HL-60/S4 (cell line): Measurements from ENCODE around the gene NR2F6.
"Not testable (repeated sequence)": the region's sequence is repeated elsewhere in the genome, so short reads cannot be mapped to it uniquely, and the experiment has no call there.

Experiments
- in situ Hi-C: fragments of 300-500 bp; cut with MboI; formaldehyde crosslinking; loops from 2 replicates; pipeline ENCODE4 v1.14.3; 2022; ENCODE audit warnings: low sequenced_read_pairs

Gene NR2F6

DNA sequence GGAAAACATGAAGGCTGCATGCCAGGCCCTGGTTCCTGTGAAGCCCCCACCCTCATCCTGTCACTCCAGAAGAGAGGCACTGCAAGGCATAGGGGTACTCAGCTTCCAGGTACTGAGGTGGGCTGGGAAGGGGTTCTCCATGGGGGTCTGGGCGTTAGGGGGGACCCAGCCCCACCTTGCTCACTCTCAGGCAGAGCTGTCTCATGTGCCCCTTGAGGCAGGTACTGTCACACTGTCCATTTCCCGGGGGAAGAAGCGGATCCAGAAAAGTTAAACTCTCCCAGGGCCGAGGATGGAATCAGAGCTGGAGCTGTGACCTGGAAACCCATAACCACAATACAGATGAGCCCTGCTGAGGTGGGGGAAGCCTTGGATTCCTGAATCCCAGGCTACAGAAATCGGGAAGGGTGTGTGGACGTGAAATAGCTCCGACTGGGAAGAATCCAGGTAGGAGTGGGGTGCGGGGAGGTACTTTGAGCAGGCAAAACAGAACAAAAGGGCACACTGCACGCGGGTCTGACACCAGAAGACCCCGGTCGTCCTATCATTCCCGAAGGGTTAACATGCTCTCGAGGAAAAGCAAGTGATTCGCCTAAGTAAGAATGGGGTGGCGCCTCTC lies 31.1 kb downstream of the NR2F6 start:
- in situ Hi-C loops = no loop called here

DNA sequence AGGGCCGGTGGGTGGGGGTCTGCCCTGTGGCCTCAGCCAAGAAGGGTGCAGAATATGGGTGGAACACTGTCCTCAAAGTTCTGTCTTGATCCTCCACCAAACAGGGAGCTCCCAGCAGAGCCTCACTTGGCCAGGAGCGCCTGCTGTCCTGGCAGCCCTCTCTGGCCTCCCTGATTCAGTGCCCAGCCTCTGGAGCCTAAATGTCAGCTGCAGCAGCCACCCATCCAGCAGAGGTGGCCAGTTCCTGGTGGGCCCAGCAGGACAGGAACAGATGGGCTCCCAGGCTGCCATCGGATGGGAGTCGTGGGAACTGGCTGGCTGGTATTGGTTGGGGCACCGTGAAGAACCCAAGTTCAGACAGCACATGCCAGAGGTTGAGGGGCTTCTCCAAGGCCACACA lies 32.4 kb downstream of the NR2F6 start:
- in situ Hi-C loops = no loop called here

DNA sequence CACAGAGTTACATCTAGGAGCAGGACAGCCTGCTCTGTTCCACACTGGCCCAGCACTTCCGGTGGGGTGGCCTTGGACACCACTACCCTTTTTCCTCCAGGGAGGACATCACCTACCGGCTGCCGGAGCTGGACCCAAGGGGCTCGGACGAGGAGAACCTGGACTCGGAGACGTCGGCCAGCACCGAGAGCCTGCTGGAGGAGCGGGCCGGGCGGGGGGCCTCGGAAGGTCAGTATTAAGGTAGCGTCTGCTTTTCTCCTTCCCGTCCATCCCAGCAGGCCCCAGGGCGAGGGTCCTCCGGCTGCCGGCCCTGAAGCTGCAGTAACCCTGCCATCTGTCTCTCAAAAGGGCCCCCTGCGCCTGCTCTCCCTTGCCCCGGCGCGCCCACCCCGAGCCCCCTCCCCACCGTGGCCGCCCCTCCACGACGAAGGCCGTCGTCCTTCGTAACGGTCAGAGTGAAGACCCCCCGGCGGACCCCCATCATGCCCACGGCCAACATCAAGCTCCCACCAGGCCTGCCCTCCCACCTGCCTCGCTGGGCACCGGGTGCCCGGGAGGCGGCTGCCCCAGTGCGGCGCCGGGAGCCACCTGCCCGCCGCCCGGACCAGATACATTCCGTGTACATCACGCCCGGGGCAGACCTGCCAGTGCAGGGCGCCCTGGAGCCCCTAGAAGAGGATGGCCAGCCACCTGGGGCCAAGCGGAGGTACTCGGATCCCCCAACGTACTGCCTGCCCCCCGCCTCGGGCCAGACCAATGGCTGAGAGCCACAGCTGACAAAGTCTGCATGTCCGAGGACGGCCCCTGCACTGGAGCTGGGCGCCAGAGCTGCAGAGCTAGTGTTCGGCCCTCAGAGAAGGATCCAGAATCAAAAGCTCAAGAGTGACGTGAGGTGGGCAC lies 33.9 kb downstream of the NR2F6 start:
- in situ Hi-C loops = no loop called here

DNA sequence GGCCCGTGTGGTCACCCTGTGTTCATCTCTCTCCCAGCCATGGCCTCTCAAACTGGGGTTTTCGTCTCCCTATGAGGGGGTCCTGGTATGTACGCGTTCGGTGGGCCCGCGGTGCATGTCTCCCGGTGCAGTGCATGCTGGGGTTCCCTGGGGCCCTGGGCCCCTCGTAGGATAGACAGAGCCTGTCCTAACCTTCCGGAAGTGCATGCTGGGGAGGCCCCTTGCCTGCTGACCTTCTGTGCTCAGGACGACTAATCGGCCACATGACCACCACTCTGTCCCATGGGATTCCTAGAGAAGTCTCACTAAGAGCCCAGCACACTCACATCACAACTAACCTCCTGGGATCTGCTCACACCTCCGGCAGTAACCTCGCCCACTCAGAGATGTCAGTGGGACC lies 35.4 kb downstream of the NR2F6 start:
- in situ Hi-C loops = no loop called here

DNA sequence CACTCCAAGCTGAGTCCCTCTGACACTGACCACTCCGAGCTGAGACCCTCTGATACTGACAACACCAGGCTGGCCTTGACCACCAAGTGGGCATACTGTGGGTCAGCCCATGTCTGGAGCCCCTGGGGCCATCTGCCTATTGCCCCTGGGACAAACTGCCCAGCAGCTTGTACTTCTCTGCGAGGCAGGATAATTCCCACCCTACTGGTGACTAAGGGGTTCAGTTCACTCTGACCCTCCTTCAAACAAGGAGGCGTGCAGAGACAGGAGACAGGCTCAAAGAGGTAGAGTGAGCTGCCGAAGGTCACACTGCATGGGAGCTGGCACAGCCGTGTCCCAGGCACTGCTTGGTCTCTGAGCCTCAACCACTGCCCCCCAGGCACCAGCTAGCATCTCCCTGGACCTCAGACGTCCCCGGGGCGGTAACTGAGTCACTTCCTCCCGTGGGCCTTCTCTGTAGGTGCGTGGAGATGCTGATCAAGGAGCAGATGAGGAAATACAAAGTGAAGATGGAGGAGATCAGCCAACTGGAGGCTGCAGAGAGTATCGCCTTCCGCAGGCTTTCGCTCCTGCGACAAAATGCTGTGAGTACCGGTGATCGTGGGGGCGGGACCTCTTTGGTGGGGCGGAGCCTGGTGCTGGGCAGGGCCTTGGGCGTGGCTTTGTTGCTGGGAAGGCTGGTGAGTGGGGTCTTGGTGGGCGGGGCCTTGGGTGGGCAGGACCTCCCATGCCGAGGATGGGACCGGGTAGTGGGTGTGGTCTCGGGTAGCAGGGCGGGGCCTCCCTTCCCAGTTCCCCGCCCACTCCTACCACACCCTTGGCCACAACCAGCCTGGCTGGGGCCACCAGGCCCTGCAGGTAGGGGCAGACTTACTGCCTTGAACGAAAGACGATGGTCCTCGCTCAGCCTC lies 36.3 kb downstream of the NR2F6 start:
- in situ Hi-C loops = no loop called here

DNA sequence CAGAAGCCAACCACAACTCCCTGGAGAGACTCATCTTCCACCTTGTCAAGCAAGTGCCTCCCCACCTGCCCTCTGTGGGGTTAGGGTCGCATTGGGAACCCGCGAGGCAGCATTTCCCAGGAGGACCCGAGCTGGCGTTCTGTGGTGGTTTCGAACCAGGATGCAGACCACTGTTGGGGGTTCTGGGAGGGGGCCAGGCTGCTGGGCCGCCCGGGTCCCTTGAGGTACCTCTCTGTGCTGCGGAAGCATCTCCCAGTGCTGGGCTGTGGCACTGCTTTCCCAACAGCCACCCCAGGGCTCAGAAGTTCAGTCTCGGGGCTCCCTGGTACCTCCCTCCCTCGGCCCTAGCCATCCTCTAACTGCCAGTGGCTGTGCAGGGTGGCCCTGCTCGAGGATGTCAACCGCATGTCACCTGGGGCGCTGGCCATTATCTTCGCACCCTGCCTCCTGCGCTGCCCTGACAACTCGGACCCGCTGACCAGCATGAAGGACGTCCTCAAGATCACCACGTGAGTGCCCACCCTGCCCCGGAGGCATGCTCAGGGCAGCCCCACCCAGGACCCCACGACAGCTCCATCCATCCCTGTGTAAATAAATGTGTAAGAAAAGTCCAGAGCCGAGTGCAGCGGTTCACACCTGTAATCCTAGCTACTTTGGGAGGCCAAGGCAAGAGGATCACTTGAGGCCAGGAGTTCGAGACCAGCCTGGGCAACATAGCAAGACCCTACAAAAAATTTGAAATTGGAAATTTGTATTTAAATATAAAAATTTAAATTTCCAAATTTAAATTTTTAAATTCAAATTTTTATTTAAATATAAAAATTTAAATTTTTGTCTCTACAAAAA lies 38.8 kb downstream of the NR2F6 start:
- in situ Hi-C loops = no loop called here

DNA sequence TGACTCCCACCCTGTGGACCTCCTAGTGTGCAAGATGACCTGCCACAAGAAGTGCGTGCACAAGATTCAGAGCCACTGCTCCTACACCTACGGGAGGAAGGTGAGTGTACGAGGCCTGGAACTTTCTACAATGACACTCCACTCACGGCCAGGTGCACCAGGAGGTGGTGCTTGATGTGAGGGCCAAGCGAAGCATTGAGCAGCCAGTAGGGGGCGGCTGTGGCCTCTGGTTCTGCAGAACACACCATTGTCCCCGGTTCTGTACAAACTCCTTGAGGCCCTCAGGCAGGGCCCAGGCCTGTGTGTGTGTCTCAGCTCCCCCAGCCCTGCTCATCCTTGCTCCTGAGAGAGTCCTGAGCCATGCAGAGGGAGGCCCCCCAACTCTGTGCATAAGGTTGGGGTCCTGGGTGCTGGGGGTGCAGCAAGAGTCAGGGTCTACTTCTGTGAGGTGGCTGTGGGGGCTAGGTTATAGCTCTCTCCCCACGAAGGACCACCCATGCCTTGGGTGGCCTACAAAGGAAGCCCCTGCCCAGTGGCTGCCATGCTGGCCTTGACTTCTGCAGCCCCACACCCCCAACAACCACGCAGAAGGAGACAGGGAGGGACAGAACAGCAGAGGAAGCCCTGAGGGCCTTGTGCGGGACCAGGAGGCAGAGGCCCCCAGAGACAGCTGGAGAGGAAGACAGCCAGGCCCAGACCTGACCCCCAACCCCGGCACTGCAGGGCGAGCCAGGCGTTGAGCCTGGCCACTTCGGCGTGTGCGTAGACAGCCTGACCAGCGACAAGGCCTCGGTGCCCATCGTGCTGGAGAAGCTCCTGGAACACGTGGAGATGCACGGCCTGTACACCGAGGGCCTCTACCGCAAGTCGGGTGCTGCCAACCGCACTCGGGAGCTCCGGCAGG lies 40.2 kb downstream of the NR2F6 start:
- in situ Hi-C loops = no loop called here

DNA sequence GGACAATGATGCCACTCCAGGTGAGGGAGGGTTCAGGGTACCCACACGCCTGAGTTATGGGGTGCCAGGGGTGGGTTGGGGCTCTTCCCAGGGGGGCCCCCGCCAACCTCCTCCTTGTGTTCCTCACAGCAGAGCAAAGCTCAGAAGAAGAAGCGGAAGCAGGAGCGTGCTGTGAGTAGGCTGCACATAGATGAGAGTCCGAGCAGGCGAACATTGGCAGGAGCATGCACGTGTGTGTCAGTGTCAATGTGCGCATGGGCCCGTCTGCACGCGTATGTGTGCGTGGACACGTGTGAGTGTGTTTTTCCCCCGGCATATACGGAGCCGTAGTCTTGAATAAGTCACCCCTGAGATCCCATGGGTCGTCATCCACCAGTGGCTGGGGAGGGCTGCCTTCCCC lies 43.0 kb downstream of the NR2F6 start:
- in situ Hi-C loops = no loop called here

DNA sequence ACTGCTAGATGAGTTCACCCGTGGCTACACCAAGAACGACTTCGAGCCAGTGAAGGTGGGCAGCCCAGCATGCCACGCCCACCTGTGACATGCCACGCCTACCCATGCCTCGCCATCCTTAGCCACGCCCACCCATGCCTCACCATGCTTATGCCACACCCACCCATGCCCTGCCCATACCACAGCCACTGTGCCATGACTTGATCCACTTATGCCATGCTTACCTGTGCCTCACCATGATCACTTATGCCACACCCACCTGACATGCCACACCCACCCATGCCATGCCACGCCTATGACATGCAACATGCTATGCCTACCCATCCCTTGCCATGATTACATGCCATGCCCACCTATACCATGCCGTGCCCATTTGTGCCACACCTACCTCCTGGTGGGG lies 43.5 kb downstream of the NR2F6 start:
- in situ Hi-C loops = no loop called here

DNA sequence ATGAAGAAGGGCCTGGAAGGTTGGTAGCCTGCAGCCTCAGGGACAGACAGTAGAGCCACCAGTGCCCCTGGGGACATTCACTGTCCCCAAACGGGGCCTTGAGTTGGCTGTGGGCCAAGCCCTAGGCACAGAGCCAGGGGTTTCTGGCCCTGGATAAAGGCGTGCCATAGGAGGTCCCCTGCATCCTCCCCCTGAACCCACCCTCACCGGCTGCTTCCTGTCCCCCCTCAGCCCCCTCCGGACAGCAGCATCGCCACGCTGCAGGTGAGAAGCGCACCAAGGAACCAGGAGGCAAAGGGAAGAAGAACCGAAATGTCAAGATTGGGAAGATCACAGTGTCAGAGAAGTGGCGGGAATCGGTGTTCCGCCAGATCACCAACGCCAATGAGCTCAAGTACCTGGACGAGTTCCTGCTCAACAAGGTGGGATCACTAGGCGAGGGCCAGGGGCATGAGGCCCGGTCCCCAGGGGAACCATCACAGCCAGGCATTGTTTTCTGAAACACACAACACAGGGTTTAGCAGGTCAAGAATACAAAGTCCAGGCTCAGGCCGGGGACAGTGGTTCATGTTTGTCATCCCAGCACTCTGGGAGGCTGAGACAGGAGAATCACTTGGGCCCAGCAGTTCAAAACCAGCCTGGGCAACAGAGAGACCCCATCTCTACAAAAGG lies 45.2 kb downstream of the NR2F6 start:
- in situ Hi-C loops = no loop called here

DNA sequence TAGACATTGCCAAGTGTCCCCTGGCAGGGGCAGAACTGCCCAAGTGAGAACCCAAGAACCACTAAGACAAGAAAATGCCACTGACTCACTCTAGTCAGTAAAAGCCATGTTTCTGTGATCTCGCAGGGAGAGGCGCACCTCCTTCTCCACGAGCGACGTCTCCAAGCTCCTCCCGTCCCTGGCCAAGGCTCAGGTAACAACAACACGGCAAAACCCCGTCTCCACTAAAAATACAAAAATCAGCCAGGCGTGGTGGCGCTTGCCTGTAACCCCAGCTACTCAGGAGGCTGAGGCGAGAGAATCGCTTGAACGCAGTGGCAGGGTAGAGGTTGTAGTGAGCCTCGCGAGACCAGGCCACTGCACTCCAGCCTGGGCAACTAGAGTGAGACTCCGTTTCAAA lies 48.1 kb downstream of the NR2F6 start:
- in situ Hi-C loops = no loop called here

DNA sequence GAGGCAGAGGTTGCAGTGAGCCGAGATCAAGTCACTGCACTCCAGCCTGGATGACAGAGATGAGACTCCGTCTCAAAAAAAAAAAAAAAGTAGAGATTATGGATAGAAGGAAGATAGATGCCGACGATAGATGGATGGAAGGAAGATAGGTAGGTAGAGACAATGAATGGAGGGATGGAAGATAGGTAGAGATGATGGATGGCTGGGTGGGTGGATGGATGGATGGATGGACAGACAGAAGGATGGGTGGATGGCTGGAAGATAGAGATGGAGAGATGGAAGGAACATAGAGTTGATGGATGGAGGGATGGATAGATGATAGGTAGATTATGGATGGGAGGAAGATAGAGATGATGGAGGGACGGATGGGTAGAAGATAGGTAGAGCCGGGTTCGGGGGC lies 49.1 kb downstream of the NR2F6 start:
- in situ Hi-C loops = no loop called here

DNA sequence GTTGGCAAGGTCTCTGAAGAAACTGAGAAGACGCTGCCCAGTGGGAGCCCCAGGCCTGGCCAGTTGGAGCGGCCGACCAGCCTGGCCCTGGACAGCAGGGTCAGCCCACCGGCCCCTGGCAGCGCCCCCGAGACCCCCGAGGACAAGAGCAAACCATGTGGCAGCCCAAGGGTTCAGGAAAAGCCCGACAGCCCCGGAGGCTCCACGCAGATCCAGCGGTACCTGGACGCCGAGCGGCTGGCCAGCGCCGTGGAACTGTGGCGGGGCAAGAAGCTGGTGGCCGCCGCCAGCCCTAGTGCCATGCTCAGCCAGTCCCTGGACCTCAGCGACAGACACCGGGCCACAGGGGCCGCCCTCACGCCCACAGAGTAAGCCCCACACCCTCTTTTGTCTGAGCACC lies 50.6 kb downstream of the NR2F6 start:
- in situ Hi-C loops = no loop called here

DNA sequence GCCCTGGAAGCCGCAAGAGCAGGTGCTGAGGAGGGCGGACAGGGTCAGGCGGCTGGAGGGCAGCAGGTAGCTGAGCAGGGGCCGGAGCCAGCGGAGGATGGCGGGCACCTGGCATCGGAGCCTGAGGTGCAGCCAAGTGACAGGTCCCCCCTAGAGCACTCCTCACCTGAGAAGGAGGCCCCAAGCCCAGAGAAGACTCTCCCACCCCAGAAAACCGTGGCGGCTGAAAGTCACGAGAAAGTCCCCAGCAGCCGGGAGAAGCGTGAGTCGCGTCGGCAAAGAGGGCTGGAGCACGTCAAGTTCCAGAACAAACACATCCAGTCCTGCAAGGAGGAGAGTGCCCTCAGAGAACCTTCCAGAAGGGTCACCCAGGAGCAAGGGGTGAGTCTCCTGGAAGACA lies 51.1 kb downstream of the NR2F6 start:
- in situ Hi-C loops = no loop called here

DNA sequence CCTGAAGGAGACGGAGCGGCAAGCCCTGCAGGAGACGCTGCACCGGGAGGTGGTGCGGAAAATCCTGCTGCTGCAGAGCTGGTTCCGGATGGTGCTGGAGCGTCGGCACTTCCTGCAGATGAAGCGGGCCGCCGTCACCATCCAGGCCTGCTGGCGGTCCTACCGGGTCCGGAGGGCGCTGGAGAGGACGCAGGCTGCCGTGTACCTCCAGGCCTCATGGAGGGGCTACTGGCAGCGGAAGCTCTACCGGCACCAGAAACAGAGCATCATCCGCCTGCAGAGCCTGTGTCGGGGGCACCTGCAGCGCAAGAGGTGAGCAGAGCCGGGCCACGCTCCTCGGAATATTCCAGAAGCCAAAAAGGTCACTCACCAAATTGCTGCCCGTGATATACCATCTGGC lies 53.0 kb downstream of the NR2F6 start:
- in situ Hi-C loops = no loop called here

DNA sequence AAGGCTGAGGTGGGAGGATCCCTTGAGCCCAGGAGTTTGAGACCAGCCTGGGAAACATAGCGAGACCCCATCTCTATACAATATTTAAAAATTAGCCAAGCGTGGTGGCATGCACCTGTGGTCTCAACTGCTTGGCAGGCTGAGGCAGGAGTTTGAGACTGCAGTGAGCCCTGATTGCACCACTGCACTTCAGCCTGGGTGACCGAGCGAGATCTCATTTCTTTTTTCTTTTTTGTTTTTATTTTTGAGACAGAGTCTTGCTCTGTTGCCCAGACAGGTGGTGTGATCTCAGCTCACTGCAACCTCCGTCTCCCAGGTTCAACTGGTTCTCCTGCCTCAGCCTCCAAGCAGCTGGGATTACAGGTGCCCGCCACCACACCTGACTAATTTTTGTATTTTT lies 54.0 kb downstream of the NR2F6 start:
- in situ Hi-C loops = not testable (repeated sequence)

DNA sequence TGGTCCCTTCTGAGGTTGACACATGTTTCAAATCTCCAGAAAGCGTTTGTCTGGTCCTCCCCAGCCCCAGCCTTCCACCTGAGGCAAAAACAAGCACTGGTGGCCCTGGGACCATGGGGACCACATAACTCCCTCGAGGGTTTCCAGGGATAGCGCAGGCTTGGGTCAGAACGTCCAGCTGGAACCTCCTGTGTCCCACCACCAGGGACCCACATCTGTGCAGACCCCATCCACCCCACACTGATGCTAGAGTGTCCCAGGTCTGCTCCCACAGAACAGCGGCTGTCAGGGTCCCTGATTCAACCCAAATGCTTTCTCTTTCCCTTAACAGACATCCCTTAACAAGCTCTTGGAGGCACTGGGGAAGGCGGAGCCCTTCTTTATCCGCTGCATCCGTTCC lies 60.1 kb downstream of the NR2F6 start:
- in situ Hi-C loops = no loop called here

DNA sequence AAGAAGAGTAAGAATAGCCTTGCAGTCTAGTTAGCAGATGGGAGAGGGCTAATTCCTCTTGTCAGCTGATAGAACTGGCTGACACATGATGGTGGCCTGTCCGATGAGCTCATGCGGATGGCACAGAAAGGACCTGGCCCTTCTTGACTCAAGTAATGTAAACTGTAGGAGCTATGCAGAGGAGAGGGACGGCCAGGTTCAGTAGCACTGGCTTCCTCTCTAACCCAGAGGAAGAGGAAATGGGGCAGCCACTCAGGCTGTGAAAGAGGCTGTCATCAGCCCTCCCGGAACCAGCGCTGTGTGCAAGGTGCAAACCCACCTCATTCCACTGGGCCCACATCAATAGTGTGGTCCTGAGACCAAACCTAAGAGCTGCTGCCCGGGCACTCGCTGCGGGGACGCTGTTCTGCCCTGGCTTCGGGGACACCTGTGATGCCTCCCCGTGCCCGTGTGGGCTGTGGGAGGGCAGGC lies 61.3 kb downstream of the NR2F6 start:
- in situ Hi-C loops = no loop called here

DNA sequence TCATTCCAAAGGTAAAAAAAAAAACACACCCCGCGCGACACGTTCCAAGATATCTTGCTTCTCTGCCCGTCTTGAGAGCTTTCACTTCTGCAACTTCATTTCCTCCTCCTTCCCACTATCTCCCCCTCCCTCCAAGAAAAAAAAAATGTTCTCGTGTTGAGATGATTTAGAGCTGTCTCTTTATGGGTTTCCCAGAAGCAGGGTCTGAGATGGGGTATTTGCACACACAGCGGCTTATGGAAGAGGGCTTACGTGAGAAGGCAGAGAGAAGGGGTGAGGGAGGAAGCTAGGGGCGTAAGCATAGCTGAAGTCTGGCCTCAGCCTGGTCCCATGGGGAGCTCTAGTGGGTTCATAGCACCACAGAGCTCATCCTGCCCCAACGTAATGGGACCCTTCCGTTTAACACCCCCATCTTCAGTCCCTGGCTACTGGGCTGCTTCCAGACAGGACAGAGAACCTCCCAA lies 61.8 kb downstream of the NR2F6 start:
- in situ Hi-C loops = no loop called here
